Peyer's patch (tissue), 4 donors: ENCODE data around the gene ARAP3.

Experiments used
- CTCF ChIP-seq, 6 experiments: fragments of 450-650 bp in 4 of 6; fragments of 200-600 bp in 2 of 6; sonication (generic) in 1 of 6; IDR thresholded peaks; one replicate each; pipeline ENCODE4 v1.5.1; 2017 to 2019; ENCODE audit warnings: antibody characterized with exemption in 6 of 6, mild to moderate bottlenecking in 3 of 6, moderate library complexity in 1 of 6
- POLR2A ChIP-seq, 2 donors: fragments of 450-650 bp; IDR thresholded peaks; one replicate each; pipeline ENCODE4 v1.5.1; 2017; ENCODE audit warnings: antibody characterized with exemption in 2 of 2, mild to moderate bottlenecking in 2 of 2, moderate library complexity in 2 of 2

- no peak for TF ChIP-seq CTCF (IDR thresholded peaks at IDR 0.05)
- no peak for TF ChIP-seq POLR2A (IDR thresholded peaks at IDR 0.05)
Observed at GRCh38 chr5:141729387-141730006, 47.5 kb upstream of the ARAP3 start.
